HL-60 (cell line): ENCODE data around the gene COQ8B.

Experiments
- DNase-seq, 2 experiments: peaks; one replicate each; pipeline ENCODE4 v3.0.0-alpha.2; 2010 to 2020; ENCODE audit warnings: low read depth in 1 of 2, low spot score in 1 of 2
- H3K27ac ChIP-seq: fragments of 250-450 bp; sonication (Bioruptor Pico); replicated peaks from 2 replicates; pipeline ENCODE4 v1.5.1; 2020; ENCODE audit warnings: mild to moderate bottlenecking, moderate library complexity
- H3K27me3 ChIP-seq: fragments of 250-450 bp; sonication (Bioruptor Pico); 2 replicates; pipeline ENCODE4 v1.5.1; 2021; ENCODE audit warnings: mild to moderate bottlenecking, moderate library complexity; ENCODE audit not compliant: insufficient read depth, poor library complexity, severe bottlenecking
- H3K4me3 ChIP-seq: replicated peaks from 2 replicates; pipeline ENCODE4 v1.5.1; 2011; ENCODE audit warnings: mild to moderate bottlenecking, control low read depth, low read length; ENCODE audit not compliant: insufficient read depth
- CTCF ChIP-seq: IDR thresholded peaks from one replicate; pipeline ENCODE4 v1.5.1; 2011; ENCODE audit warnings: low read length, control low read depth, inconsistent platforms; ENCODE audit not compliant: insufficient read depth
- GABPA ChIP-seq: IDR thresholded peaks from 2 replicates; pipeline ENCODE4 v1.6.1; 2012; ENCODE audit warnings: low read depth
- POLR2AphosphoS5 ChIP-seq: IDR thresholded peaks from 2 replicates; pipeline ENCODE4 v1.6.1; 2012; ENCODE audit warnings: low read depth
- REST ChIP-seq: IDR thresholded peaks from 2 replicates; pipeline ENCODE4 v1.6.1; 2012; ENCODE audit warnings: low read depth; ENCODE audit not compliant: insufficient replicate concordance
- SPI1 ChIP-seq: IDR thresholded peaks from 2 replicates; pipeline ENCODE4 v1.6.1; 2012; ENCODE audit warnings: low read depth, mild to moderate bottlenecking, borderline replicate concordance

Gene COQ8B

GRCh38 chr19:40672038-40672437 lies 44.6 kb downstream of the COQ8B start:
- no peak overlapping the region for H3K4me3 ChIP-seq
- no peak overlapping the region for H3K27ac ChIP-seq
- TF ChIP-seq REST (no peak), CTCF (no peak), POLR2AphosphoS5 (no peak), SPI1 (no peak), GABPA (no peak)
- no peaks in the 10 kb centered on the region for H3K27me3 ChIP-seq
- DNase-seq: no peak

- no peaks in the 10 kb centered on the region for H3K27me3 ChIP-seq
- DNase-seq: no peak
- TF ChIP-seq GABPA (no peak), CTCF (no peak), REST (no peak), SPI1 (no peak), POLR2AphosphoS5 (no peak)
- H3K27ac ChIP-seq: no peak overlapping the region
- H3K4me3 ChIP-seq: no peak overlapping the region
Observed at GRCh38 chr19:40671404-40671803, 45.3 kb downstream of the COQ8B start.

GRCh38 chr19:40668991-40669614 lies 47.6 kb downstream of the COQ8B start:
- Histone ChIP-seq H3K27ac (no peak overlapping the region), H3K27me3 (no peaks in the 10 kb centered on the region), H3K4me3 (no peak overlapping the region)
- no peak for TF ChIP-seq POLR2AphosphoS5
- TF ChIP-seq SPI1: no peak
- TF ChIP-seq CTCF: no peak
- no peak for TF ChIP-seq REST
- DNase-seq: no peak
